Epithelial cell of esophagus (primary cell): Measurements from ENCODE around the gene SMTN.
A peak's percentile ranks its signal among the peaks of the same experiment; 100 is the strongest.
"Not testable (repeated sequence)": the region's sequence is repeated elsewhere in the genome, so short reads cannot be mapped to it uniquely, and the experiment has no call there.

Experiments
- DNase-seq: peaks from one replicate; pipeline ENCODE4 v3.0.0; 2010; ENCODE audit warnings: low read depth
- H3K4me3 ChIP-seq: 2 replicates; pipeline ENCODE4 v1.5.1; 2011; ENCODE audit warnings: mild to moderate bottlenecking, low read length, control low read depth
- CTCF ChIP-seq: IDR thresholded peaks from 2 replicates; pipeline ENCODE4 v1.5.1; 2011; ENCODE audit warnings: low read depth, mild to moderate bottlenecking, low read length, control low read depth, inconsistent platforms; ENCODE audit not compliant: insufficient read depth; ENCODE audit errors: missing control alignments

Gene SMTN

GRCh38 chr22:31056986-31057599 is 24.0 kb upstream of the SMTN start:
- DNase-seq: no peak
- TF ChIP-seq CTCF: no peak
- no peak overlapping the region for H3K4me3 ChIP-seq

- not testable (repeated sequence) for DNase-seq, H3K4me3 ChIP-seq
These were observed 21.5 kb upstream of the SMTN start for GRCh38 chr22:31059663-31060062.

- peak; percentile 93 for DNase-seq
- H3K4me3 ChIP-seq: no peak overlapping the region
- TF ChIP-seq CTCF: no peak
These were observed 18.4 kb upstream of the SMTN start for GRCh38 chr22:31062566-31063230.

DNA sequence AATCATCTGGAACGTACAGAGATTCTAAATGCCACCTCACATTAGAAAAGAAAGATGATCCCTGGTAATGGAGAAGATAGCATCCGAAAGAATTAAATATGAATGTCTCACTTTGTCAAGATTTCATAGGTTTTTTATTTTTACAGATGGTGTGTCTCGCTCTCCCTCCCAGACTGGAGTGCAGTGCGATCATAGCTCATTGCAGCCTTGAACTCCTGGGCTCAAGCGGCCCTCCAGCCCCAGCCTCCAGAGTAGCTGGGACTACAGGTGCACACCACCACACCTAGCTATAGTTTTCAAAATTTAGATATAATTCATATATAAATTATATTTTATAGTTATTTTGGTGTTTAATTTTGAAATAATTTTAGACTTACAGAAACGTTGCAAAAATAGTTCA is 16.7 kb upstream of the SMTN start:
- H3K4me3 ChIP-seq: no peak overlapping the region
- no peak for DNase-seq
- no peak for TF ChIP-seq CTCF

GRCh38 chr22:31068970-31069369 is 12.1 kb upstream of the SMTN start:
- DNase-seq: no peak

DNA sequence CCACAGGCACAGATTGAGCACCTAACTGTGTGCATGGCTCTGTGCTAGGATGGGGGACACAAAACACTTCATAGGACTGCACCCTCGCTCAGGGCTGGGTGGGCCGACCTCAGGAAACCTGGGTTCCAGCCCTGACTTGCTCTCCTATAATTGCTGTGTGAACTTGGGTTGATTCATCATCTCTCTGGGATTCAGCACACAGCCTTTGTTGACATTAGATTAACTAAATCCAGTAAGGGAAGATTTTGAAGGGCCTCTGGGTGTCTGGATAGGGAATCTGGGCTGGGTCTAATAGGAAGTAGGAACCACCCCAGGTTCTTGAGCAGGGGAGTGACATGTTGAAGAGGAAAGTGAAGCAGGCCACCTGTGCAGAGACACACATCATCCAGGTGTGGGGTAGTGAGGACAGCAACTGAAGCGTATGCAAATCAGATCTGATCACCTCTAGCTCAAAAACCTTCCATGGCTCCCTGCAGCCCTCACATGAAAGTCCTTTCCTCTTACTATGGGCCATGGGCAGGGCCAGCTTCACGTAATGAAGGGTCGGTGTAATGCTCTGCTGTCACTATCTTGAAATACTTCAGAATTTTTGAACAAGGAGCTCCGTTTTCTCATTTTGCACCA is 11.3 kb upstream of the SMTN start:
- peak; percentile 83 for DNase-seq
- not testable (repeated sequence) for H3K4me3 ChIP-seq

More at GRCh38 chr22:31068970-31069369, 12.1 kb upstream of the SMTN start:
- no peak overlapping the region for H3K4me3 ChIP-seq
- TF ChIP-seq CTCF: no peak

GRCh38 chr22:31073125-31073524 is 8.0 kb upstream of the SMTN start:
- not testable (repeated sequence) for H3K4me3 ChIP-seq, DNase-seq

GRCh38 chr22:31073545-31074145 is 7.5 kb upstream of the SMTN start:
- H3K4me3 ChIP-seq, DNase-seq: not testable (repeated sequence)

- TF ChIP-seq CTCF: no peak
- no peak for DNase-seq
- H3K4me3 ChIP-seq: no peak overlapping the region
These were observed 5.2 kb upstream of the SMTN start for GRCh38 chr22:31075961-31076360.
